Measurements from ENCODE around the gene MMP24OS.
A peak's percentile ranks its signal among the peaks of the same experiment; 100 is the strongest.
"Not testable (repeated sequence)": the region's sequence is repeated elsewhere in the genome, so short reads cannot be mapped to it uniquely, and the experiment has no call there.

The MMP24OS gene

DNA sequence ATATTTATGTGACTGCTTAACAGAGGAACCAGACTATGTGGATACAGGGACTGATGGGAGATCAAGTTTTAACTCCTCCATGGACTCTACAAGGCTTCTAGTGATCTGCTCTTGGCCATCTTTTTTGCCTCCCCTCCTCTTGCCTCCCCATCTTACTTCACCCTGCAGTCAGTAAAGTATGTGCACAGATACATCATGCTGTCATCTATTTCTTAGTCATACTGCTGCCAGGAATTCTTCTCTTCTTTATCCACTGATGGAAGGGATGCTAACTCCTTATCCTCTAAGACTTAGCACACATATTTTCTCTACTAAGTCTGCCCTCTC is 41.9 kb upstream of the MMP24OS start:
- no peak for TF ChIP-seq CTCF (conservative IDR thresholded peaks at IDR 0.05)
- H3K27ac ChIP-seq = peak overlapping the region; percentile 50; the same call in 1 of the 2 replicates

DNA sequence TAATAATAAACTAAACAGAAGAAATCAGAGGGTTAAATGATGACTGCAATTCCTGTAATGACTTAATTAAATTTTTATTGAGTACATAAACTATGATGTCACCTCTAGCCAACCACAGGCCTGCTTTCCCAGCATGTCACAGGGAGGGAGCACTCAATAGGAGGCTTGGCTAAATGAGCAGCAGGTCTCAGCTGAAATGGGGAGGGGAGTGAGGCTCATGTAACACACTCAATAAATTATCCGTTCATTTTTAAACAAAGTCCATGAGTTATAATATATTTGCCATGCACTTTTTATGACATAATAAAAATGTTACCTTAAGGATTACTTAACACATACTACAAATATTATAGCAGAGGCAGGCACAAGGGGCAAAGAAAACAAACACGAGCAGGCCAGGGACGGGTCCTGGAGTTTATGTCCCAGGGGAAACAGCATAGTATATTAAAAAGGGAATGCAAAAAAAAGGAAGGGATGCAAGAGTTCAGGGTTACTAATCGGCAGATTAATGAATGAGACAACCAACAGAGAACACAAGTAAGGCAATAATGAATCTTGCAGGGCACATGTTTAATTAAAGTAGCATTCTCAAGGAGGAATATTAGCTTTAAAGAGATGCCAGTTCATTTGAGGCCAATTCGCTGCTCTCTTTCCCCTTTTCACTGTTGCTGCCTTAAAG is 41.4 kb upstream of the MMP24OS start:
- TF ChIP-seq CTCF (conservative IDR thresholded peaks at IDR 0.05) = no peak
- peak overlapping the region; percentile 50; the same call in 1 of the 2 replicates for H3K27ac ChIP-seq

GRCh38 chr20:35318502-35319157 is 40.7 kb upstream of the MMP24OS start:
- TF ChIP-seq CTCF (conservative IDR thresholded peaks at IDR 0.05) = no peak
- H3K27ac ChIP-seq = peak overlapping the region; percentile 50

DNA sequence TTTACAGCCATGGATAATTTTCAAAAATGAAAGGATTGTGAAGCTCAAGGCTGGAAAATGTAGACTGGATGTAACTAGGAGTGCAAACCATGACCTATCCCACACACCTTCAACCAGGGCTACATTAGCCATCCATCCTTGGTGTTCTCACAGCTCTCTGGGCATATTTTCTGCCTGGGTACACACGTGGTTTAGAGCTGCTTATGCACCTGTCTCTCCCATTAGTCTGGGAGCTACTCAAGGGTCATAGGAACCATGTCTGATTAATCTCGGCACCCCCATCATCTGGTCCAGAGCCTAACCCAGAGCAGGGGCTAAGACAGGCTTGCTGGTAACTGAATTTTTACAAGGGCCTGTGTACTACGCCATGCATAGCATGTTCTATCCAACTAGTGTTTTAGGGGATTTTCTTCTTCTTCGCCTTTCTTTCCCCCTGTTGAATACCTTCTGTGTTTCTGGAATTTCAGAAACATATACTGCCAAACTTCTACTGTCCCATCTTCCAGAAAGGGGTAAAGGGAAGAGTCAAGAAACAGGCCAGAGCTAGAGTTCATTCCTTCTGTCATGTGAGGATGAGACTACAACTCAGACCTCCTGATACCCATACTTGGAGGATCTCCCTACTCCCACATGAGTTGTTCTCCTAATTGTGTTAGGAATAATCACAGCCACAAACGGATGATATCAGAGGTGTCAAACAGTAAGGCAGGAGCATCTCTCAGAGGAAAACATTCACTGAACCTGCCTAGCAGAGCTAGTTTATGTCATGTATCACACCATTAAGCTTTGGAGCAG is 39.7 kb upstream of the MMP24OS start:
- TF ChIP-seq CTCF (conservative IDR thresholded peaks at IDR 0.05) = no peak
- H3K27ac ChIP-seq = peak overlapping the region; percentile 50; the same call in 1 of the 2 replicates

GRCh38 chr20:35316086-35316485 is 38.2 kb upstream of the MMP24OS start:
- TF ChIP-seq CTCF (conservative IDR thresholded peaks at IDR 0.05) = no peak
- no peak overlapping the region for H3K27ac ChIP-seq

- not testable (repeated sequence) for H3K27ac ChIP-seq
These were observed 37.7 kb upstream of the MMP24OS start for GRCh38 chr20:35315632-35316020.

DNA sequence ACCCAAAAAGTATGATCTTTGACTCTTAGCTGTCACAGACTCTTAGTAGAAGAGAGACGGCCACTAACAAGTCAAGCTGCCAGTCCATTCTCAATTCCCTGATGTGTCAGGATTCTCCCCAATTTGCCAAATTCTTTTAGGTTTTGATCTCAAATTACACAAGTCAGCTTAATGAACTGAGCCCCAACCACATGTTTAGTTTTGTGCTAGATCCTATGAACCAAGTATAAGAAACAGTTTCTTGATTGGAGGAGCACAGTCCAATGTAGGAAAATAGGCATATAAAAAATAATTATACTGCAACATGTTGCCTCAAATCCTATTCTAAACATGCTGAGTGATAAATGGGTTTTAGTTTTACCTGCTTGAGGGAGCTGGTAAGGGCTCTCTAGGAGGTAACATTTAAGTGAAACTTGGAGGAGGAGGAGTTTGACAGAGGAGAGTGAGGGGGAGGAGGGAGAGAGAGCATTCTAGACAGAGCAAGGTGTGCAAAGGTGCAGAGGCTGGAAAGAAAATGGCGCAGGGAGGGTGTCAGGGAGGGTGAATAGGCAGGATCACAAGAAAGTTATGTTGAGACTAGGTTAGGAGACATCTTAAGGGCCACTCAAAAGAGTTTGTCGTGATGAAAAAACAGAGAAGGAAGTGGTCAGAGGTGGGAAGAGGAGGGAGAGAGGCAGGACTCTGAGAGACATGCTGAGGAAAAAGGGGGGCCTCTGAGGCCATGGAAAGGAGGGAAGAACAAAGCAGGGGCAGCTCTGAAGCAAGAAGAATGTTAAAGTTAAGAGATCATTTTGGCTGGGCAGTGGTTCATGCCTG is 37.1 kb upstream of the MMP24OS start:
- no peak overlapping the region for H3K27ac ChIP-seq
- TF ChIP-seq CTCF (conservative IDR thresholded peaks at IDR 0.05) = no peak
